GM19043 (cell line): ENCODE measurements around the gene PDE3A.

Source experiments
- ATAC-seq: cut with Tn5 transposase; IDR thresholded peaks from one replicate; pipeline ENCODE4 v1.9.1; 2021; ENCODE audit warnings: low read depth; ENCODE audit not compliant: unreplicated experiment

The PDE3A gene

GRCh38 chr12:20646239-20646827 is 278.0 kb downstream of the PDE3A start:
- no peak for ATAC-seq

GRCh38 chr12:20653871-20654270 is 285.5 kb downstream of the PDE3A start:
- no peak for ATAC-seq

GRCh38 chr12:20656600-20656999 is 288.3 kb downstream of the PDE3A start:
- no peak for ATAC-seq

GRCh38 chr12:20657496-20657895 is 289.2 kb downstream of the PDE3A start:
- ATAC-seq: no peak

GRCh38 chr12:20681334-20681733 is 313.0 kb downstream of the PDE3A start:
- ATAC-seq: no peak

- ATAC-seq: no peak
Measured at GRCh38 chr12:20695232-20695631, 326.9 kb downstream of the PDE3A start, which contains the start of gene SLCO1C1. TSS of gene SLCO1C1 (plus strand) at chr12:20695332. CDS start at chr12:20699577, 4,245 bp downstream.

- no peak for ATAC-seq
Measured at GRCh38 chr12:20696181-20696905, 328.0 kb downstream of the PDE3A start.

- no peak for ATAC-seq
Measured at GRCh38 chr12:20701106-20701505, 332.8 kb downstream of the PDE3A start.

- no peak for ATAC-seq
Measured at GRCh38 chr12:20704860-20705259, 336.5 kb downstream of the PDE3A start.

- ATAC-seq: no peak
Measured at GRCh38 chr12:20711846-20712245, 343.5 kb downstream of the PDE3A start.

GRCh38 chr12:20716037-20716436 is 347.7 kb downstream of the PDE3A start:
- ATAC-seq: no peak

GRCh38 chr12:20716985-20717384 is 348.6 kb downstream of the PDE3A start:
- ATAC-seq: no peak

GRCh38 chr12:20718294-20718693 is 350.0 kb downstream of the PDE3A start:
- ATAC-seq: no peak

- ATAC-seq: no peak
Measured at GRCh38 chr12:20722142-20722541, 353.8 kb downstream of the PDE3A start.

- ATAC-seq: no peak
Measured at GRCh38 chr12:20731274-20731673, 362.9 kb downstream of the PDE3A start.
